NCI-H2196 treated with DMSO at 0.1 percent for 48 hours (cell line): ENCODE results near the gene LRRC43.
"Not testable (repeated sequence)": the region's sequence is repeated elsewhere in the genome, so short reads cannot be mapped to it uniquely, and the experiment has no call there.

Source experiments
- DNase-seq: peaks from one replicate; lab custom pipeline; 2025; ENCODE audit not compliant: unreplicated experiment; lab: John Stamatoyannopoulos, UW

The LRRC43 gene

DNA sequence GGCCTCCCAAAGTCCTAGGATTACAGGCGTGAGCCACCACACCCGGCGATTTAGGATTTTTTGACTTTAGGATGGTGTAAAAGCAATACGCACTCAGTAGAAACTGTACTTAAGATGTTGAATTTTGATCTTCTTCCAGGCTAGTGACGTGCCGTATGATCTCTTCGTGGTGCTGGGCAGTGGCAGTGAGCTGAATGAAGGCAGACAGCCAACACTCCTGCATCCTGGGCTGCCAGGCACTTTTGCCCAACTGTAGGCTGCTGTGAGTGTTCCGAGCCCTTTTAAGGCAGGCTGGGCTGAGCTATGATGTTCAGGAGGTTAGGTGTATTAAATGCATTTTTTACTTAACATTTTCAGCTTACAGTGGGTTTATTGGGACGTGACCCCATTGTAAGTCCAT lies 30.2 kb upstream of the LRRC43 start:
- no peak for DNase-seq

- DNase-seq = no peak
Observed at GRCh38 chr12:122155705-122156104, 27.2 kb upstream of the LRRC43 start.

- no peak for DNase-seq
Observed at GRCh38 chr12:122158700-122159285, 24.1 kb upstream of the LRRC43 start.

GRCh38 chr12:122159882-122160281 lies 23.0 kb upstream of the LRRC43 start:
- no peak for DNase-seq

GRCh38 chr12:122160761-122161160 lies 22.2 kb upstream of the LRRC43 start:
- DNase-seq = no peak

- no peak for DNase-seq
Observed at GRCh38 chr12:122161682-122162081, 21.2 kb upstream of the LRRC43 start.

DNA sequence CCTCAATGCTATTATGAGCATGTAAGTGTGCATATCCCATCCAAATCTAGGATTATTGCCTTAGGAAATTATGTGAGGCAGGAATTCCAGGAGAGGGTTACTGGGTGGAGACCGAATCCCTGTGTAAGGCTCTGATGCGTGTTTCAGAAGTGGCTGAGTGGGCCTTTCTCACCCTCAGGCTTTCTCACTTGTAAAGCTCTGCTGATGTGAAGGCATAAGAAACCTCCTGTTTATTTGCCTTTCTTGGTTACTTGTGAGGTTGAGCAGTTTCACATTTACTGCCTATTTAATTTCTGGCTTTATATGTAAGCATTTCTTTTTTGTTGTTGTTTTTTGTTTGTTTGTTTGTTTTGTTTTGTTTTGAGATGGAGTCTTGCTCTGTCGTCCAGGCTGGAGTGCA lies 19.9 kb upstream of the LRRC43 start:
- DNase-seq = no peak

GRCh38 chr12:122166422-122167349 lies 16.2 kb upstream of the LRRC43 start:
- no peak for DNase-seq

DNA sequence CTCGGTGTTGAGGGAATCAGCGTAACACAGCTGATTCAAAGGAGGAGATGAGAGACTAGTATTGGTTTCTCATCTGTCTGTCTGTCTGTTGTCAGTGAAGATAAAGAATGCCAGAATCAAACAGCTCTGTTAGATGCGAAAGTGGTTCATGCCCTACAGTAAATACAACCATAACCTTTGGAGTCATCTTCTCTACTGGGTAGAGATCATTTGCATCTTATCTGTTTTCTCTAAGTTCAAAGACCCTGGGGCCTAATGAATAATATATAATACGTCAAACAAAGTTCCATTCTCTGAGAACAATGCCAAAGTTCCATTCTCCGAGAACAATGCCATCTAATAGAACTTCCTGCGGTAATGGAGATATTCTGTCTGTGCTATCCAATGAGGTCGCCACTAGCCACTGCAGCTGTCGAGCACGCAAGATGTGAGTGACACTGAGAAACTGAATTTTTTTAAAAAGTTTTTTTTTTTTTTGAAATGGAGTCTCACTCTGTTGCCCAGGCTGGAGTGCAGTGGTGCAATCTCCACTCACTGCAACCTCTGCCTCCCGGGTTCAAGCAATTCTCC lies 15.5 kb upstream of the LRRC43 start:
- no peak for DNase-seq

- no peak for DNase-seq
Observed at GRCh38 chr12:122168492-122168891, 14.4 kb upstream of the LRRC43 start.

- no peak for DNase-seq
Observed at GRCh38 chr12:122171399-122171798, 11.5 kb upstream of the LRRC43 start.

- DNase-seq = no peak
Observed at GRCh38 chr12:122172262-122172939, 10.5 kb upstream of the LRRC43 start.

DNA sequence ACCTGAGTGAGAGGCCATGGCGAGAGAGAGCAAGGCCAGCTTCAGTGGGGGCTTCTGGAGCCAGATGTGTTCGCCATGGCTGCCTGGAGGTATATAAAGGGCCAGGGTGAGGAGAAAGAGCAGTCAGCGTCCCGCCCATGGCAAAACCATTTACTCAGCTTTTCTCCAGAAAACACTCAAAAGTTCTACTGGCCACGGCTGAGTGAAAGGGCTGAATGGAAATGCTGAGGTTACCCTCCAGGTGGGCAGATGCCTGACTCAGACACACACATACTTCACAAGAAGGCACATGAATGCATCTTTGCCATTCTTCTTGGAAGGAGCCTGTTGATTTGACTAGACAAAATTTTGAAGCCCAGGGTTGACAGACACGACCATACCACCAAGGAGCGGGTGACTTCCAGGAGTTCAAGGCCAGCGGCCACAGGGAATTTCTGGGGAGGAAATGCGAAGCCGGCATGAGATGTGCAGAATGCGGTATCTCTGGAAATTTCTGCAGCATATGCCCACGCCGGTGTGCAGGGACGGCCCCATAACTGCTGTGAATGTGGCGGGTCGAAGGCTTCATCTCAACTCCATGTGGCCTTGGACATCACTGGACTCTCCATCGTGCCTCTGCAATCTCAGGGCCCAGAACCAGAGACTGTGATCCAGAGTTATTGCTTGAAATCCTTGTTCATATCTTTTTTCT lies 8.6 kb upstream of the LRRC43 start, which contains the start of gene IL31:
Gene IL31, minus strand, starts transcription at position 67 of the 691 bp plus-strand sequence. Its CDS starts 49 bp downstream, at position 18.
- DNase-seq = no peak

DNA sequence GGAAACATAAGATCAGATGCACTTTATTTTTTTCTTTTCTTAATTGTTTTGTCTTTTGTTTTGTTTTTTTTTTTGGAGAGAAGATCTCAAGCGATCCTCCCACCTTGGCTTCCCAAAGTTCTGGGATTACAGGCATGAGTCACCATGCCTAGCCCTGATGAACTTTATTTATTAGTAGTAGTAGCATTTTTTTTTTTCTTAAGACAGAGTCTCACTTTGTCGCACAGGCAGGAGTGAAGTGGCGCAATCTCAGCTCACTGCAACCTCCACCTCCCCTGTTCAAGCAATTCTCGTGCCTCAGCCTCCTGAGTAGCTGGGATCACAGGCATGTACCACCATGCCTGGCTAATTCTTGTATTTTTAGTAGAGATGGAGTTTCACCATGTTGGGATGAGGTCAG lies 6.5 kb upstream of the LRRC43 start:
- DNase-seq = not testable (repeated sequence)

GRCh38 chr12:122183588-122183940 lies 641 bp downstream of the LRRC43 start:
- no peak for DNase-seq

DNA sequence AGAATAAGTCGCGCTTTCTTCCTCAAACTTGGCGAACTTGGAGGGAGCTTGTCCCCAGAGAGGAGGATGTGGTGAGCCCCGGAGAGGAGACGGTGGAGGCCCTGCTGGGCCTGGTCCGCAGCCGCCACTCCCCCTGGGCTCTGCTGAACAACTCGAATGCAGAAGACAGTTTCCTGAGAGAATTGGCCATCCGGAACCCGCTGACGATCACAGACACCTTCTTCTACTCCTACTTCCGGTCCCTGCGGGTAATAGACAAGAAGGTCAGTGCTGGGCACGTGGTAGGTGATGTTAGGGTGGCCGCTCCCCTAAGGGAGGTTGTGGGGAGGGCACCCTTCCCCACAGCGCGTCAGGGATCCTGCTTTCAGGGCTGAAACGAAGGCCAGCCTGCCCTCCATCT lies 1.6 kb downstream of the LRRC43 start:
- DNase-seq = no peak

GRCh38 chr12:122185079-122185478 lies 2.2 kb downstream of the LRRC43 start:
- no peak for DNase-seq

DNA sequence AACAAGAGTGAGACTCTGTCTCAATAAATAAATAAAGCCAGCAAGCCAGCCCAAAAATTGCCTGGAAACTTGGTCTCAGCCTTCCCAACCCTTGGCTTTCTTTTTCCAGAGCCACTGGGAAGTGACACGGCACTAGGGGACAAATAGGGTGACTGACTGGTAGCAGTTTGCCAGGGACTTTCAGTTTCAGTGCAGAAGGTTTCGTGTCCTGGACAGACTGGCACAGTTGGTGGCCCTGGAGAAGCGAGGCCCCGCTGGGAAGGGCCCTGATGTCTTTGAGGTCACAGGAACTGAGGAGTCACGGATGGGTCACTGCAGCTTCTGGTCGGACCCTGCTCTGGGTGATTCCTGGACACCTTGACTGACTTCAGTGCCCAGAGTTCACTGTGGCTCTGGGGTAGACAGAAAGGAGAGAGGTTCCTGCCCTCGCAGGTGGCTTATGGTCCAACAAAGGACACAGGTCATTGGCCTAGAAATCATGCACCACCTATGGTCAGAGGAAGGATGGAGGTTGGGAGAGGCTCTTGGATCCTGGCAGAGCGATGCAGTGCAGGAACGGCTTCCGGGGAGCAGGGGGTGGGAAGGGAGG lies 2.7 kb downstream of the LRRC43 start:
- no peak for DNase-seq

GRCh38 chr12:122187466-122187865 lies 4.5 kb downstream of the LRRC43 start:
- no peak for DNase-seq

DNA sequence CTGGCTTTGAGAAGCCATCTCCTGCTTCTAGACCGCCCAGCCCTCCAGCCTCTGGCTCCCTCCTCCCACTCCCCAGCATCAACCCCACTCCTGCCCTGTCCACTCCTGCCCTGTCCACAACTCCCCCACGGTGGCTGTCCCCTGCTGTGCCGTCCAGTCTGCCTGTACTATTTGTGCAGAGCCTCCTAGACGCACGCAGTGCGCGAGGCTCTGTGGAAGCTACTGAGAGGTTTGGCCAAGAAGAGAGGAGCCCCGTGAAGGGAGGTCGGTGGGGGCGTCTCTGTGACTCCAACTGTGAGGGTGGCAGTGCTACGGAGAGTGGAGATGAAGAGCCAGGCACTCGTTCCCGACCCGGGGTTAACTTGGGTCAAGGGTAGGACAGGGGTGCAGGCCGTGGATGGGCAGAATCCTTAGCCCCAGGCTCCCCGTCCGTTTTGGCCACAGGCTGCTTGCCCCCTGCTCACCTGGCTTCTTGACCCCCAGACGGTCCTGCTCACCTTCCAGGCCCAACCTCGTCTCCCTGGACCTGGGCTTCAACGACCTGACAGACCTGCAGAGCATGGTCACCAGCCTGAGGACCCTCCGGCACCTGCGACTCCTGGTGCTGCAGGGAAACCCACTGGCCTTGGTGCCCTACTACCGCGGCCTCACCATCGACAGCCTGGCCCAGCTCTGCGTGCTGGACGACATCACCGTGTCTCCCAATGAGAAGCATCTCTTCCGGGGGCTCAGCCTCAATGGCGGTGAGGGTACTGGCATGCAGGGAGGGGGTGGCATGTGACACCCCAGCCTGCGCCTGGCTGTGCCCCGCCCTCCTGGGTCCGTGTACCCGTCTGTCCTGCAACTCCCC lies 6.9 kb downstream of the LRRC43 start:
- DNase-seq = no peak
